ENCODE data around the gene NFAT5.
"Not testable (repeated sequence)": the region's sequence is repeated elsewhere in the genome, so short reads cannot be mapped to it uniquely, and the experiment has no call there.

NFAT5 gene

DNA sequence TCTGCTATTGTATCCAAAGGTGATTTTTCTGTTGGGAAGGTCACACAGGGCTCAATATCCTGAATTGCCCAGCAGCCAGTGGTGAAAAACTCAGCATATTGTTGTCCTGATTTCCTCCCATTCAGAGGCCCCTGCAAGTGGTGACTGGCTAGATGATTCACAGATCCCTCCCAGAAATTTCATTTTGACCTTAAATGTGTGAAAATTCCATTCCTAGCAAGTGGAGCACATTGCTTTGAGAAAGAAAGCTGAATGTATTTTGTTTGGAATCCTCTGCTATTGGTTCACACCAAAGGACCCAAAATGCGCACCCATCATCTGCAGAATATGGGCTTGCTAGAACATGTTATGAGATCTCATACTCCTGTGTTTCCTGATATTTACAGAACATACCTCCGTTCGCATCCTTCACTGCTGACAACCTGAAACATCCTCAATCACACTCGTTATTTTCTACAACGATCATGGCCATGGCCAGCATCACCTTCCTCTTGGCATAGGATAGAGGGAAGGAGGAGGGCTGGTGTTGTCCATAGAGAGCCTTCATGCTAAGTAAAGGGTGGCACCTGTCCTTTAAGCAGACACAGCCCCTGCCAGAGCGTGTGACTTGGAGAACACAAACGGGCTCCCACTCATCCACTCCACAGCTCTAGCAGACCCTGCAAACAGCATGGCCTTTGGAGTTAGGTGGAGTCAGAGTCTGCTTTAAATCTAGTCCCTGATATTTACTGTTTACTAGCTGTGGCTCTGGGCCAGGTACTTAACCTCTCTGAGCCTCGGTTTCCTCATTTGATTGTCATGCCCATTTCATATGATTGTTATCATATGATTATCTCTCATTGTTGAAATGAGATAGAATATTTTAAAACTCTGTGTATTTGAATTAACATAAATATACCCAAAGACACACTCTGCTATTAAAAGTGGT, 30.4 kb upstream of the NFAT5 start:
- DNase-seq (ENCODE audit: low spot score): no peak
- TF ChIP-seq, protein P1, sequence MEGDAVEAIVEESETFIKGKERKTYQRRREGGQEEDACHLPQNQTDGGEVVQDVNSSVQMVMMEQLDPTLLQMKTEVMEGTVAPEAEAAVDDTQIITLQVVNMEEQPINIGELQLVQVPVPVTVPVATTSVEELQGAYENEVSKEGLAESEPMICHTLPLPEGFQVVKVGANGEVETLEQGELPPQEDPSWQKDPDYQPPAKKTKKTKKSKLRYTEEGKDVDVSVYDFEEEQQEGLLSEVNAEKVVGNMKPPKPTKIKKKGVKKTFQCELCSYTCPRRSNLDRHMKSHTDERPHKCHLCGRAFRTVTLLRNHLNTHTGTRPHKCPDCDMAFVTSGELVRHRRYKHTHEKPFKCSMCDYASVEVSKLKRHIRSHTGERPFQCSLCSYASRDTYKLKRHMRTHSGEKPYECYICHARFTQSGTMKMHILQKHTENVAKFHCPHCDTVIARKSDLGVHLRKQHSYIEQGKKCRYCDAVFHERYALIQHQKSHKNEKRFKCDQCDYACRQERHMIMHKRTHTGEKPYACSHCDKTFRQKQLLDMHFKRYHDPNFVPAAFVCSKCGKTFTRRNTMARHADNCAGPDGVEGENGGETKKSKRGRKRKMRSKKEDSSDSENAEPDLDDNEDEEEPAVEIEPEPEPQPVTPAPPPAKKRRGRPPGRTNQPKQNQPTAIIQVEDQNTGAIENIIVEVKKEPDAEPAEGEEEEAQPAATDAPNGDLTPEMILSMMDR (IDR thresholded peaks at IDR 0.05; ENCODE audit: extremely low read depth, insufficient read depth, missing control alignments): no peak
- in situ Hi-C loops (cut with MboI; ENCODE audit: low pct_unique_long_range_greater_than_20kb, low sequenced_read_pairs, unreplicated experiment): no loop called here

DNA sequence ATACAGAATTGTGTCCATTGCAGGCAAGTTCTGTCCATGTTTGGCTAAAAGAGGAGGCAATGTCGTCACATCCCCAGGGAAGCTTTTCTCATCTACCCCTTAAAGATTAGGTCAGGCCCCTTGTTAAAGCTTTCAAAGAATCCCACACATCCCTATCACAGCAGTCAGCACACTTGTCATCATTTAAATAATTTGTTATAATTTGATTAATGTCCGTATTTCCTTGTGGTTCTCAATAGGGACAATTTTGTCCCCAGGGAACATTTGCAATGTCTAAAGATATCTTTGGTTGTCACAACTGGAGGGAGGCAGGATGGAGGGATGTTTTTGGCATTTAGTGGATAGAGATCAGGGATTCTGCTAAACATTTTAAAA, 28.1 kb upstream of the NFAT5 start:
- in situ Hi-C loops (cut with MboI; ENCODE audit: low pct_unique_long_range_greater_than_20kb, low sequenced_read_pairs, unreplicated experiment): no loop called here
- DNase-seq (ENCODE audit: low spot score): no peak
- TF ChIP-seq, protein P1 (IDR thresholded peaks at IDR 0.05; ENCODE audit: extremely low read depth, insufficient read depth, missing control alignments): no peak

DNA sequence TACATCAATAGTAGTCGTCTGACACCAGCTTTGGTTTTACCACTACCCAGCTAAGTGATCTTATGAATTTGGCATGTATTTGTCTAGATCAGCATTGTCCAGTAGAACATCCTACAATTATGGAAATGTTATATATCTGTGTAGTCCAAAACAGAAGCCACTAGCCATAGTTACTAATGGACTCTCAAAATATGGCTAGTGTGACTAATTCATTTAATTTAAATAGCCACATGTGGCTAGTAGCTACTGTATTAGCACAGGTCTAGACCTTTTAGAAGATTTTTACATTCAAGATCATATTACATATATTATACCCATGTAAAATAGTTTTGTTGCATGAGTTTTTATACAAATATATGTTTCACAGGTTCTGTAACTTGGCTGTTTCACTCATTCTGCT, 27.0 kb upstream of the NFAT5 start:
- in situ Hi-C loops (cut with MboI; ENCODE audit: low pct_unique_long_range_greater_than_20kb, low sequenced_read_pairs, unreplicated experiment): no loop called here
- TF ChIP-seq, protein P1 (IDR thresholded peaks at IDR 0.05; ENCODE audit: extremely low read depth, insufficient read depth, missing control alignments): no peak
- DNase-seq (ENCODE audit: low spot score): no peak

DNA sequence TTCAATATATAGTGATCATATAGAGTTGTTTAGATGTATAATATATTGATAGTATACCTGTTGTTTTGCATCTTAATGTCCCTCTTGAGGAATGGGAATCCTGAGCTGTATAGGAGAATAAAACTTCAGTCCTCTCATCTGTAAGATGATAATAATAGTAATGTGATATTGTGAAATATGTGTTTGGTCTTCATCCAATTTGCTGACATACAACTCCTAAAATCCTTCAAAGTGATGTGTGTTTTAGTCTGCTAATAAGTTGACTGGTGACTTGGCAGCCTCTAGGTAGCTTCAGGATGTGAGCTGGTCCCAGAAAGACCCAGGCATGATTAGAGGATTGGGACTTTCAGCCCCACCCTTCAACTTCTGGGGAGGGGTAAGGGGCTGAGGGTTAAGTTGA, 22.8 kb upstream of the NFAT5 start:
- TF ChIP-seq, protein P1 (IDR thresholded peaks at IDR 0.05; ENCODE audit: extremely low read depth, insufficient read depth, missing control alignments): no peak
- in situ Hi-C loops (cut with MboI; ENCODE audit: low pct_unique_long_range_greater_than_20kb, low sequenced_read_pairs, unreplicated experiment): no loop called here

DNA sequence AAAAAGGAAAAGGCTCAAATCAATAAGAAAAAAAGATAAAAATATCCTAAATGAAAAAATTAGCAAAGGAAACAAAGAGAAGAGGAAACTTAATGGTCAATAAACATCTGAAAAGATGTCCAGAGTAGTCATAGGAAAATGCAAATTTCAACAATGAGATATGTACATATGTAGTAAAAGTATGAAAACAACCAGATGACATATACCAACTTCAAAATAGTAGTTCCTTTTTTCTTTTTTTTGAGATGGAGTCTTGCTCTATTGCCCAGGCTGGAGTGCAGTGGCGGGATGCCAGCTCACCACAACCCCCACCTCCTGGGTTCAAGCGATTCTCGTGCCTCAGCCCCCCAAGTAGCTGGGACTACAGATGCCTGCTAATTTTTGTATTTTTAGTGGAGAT, 21.7 kb upstream of the NFAT5 start:
- DNase-seq (ENCODE audit: low spot score): no peak
- TF ChIP-seq, protein P1 (IDR thresholded peaks at IDR 0.05; ENCODE audit: extremely low read depth, insufficient read depth, missing control alignments): no peak
- in situ Hi-C loops (cut with MboI; ENCODE audit: low pct_unique_long_range_greater_than_20kb, low sequenced_read_pairs, unreplicated experiment): no loop called here

More for the DNA sequence above, 22.8 kb upstream of the NFAT5 start:
- DNase-seq (ENCODE audit: low spot score): no peak

DNA sequence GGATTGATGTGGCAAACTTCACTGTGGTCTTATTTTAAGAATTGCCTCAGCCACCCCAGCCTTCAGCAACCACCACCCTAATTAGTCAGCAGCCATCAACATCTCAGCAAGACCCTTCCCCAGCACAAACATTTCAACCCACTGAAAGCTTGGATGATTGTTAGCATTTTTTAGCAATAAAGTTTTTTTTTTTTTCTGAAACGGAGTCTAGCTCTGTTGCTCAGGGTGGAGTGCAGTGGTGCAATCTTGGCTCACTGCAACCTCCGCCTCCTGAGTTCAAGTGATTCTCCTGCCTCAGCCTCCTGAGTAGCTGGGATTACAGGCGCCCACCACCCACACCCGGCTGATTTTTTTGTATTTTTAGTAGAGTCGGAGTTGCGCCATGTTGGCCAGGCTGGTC, 19.1 kb upstream of the NFAT5 start:
- in situ Hi-C loops (cut with MboI; ENCODE audit: low pct_unique_long_range_greater_than_20kb, low sequenced_read_pairs, unreplicated experiment); DNase-seq (ENCODE audit: low spot score): not testable (repeated sequence)

DNA sequence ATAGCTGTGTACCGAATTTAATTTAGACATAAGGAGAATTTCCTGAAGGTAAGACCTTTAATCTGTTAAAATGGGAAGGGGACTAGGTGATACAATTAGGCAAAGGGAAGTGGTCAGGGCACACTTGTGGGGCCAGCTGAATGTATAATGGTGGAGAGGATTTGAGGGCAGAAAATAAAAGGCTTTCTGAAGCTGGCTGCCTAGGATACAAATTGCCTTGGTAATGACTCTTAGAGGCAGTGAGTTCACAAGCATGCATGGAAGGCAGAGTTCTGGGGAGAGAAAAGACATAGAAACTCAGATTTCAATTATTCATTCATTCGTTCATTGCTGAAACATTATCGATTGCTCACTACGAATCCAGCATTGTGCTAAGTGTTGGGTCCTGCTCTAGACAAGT, 12.4 kb upstream of the NFAT5 start:
- DNase-seq (ENCODE audit: low spot score): no peak
- TF ChIP-seq, protein P1 (IDR thresholded peaks at IDR 0.05; ENCODE audit: extremely low read depth, insufficient read depth, missing control alignments): no peak
- in situ Hi-C loops (cut with MboI; ENCODE audit: low pct_unique_long_range_greater_than_20kb, low sequenced_read_pairs, unreplicated experiment): no loop called here

Measured in GM13977 (cell line).